Heart left ventricle (tissue), 16 donors: ENCODE data around the gene PPIG. TPM values are rescaled to one million over a fixed set of nuclear protein-coding genes. Genes with fewer than 3 reads are reported as not detected.

Experiments
- ATAC-seq, 4 donors: fragments of 200-7000 bp; cut with Tn5 transposase; one replicate each; pipeline ENCODE4 v1.9.1; 2020 to 2022; ENCODE audit warnings: moderate library complexity in 4 of 4, mild to moderate bottlenecking in 3 of 4, moderate number of reproducible peaks in 1 of 4
- DNase-seq, 5 donors: peaks; one replicate each; pipeline ENCODE4 v3.0.0-alpha.2; 2020
- H3K27ac ChIP-seq, 12 donors: fragments of 200-600 bp; sonication (generic) in 4 of 12; one replicate each; pipeline versions ENCODE4 v1.5.0 to v1.8.0; 2016 to 2022; ENCODE audit warnings: mild to moderate bottlenecking in 2 of 12
- H3K27me3 ChIP-seq, 9 donors: fragments of 200-600 bp; sonication (generic) in 2 of 9; one replicate each; pipeline versions ENCODE4 v1.5.1 to v1.8.0; 2016 to 2022; ENCODE audit warnings: mild to moderate bottlenecking in 3 of 9
- H3K36me3 ChIP-seq, 9 donors: fragments of 200-600 bp; sonication (generic) in 2 of 9; one replicate each; pipeline versions ENCODE4 v1.5.0 to v1.8.0; 2018 to 2022; ENCODE audit warnings: mild to moderate bottlenecking in 2 of 9
- H3K4me1 ChIP-seq, 12 donors: fragments of 200-600 bp; sonication (generic) in 4 of 12; one replicate each; pipeline versions ENCODE4 v1.5.0 to v1.8.0; 2016 to 2022; ENCODE audit warnings: mild to moderate bottlenecking in 3 of 12
- H3K4me3 ChIP-seq, 12 donors: fragments of 200-600 bp; sonication (generic) in 4 of 12; one replicate each; pipeline versions ENCODE4 v1.5.0 to v1.8.0; 2017 to 2022; ENCODE audit warnings: mild to moderate bottlenecking in 9 of 12, moderate library complexity in 4 of 12
- H3K9me3 ChIP-seq, 12 donors: fragments of 200-600 bp; sonication (generic) in 4 of 12; one replicate each; pipeline versions ENCODE4 v1.5.0 to v1.8.0; 2016 to 2022; ENCODE audit warnings: mild to moderate bottlenecking in 1 of 12
- POLR2A ChIP-seq, 2 donors: fragments of 450-650 bp; IDR thresholded peaks; one replicate each; pipeline ENCODE4 v1.6.1; 2017; ENCODE audit warnings: antibody characterized with exemption in 2 of 2, mild to moderate bottlenecking in 2 of 2, moderate library complexity in 2 of 2
- WGBS, 4 donors: extraction: QIAGEN DNeasy Blood & Tissue Kit in 2 of 4; methylation state at CpG; one replicate each; pipeline versions ENCODE4 v1.1.5 to v1.1.7; 2013 to 2018; 5-methylcytosine and 5-hydroxymethylcytosine counted together
- intact Hi-C, 10 donors: fragments of 100-400 bp; cut with DNase I; formaldehyde crosslinking; loops; one replicate each; pipeline versions ENCODE4 v1.11.1 to v1.14.2; 2022
- polyA plus RNA-seq, 2 donors: library from polyadenylated mRNA; stranded (reverse); fragments of 200-250 nt; gene quantifications; one replicate each; pipeline ENCODE4 v1.2.3, GENCODE V29; 2013
- total RNA-seq, 9 donors: library from RNA; depleted of rRNA in 2 of 9; stranded (reverse); fragments of >200 nt in 2 of 9; fragmentation: NEBNext Ultra II Directional in 3 of 9; extraction: Animal tissue kit (Norgen Biotek cat#: 25700) in 3 of 9; gene quantifications; one replicate each; pipeline versions ENCODE4 v1.1.0 to v1.2.4, GENCODE V29; 2016 to 2023
- TF ChIP-seq, protein P1 (sequence below), 12 donors: fragments of 200-600 bp; sonication (generic) in 4 of 12; IDR thresholded peaks; one replicate each; pipeline versions ENCODE4 v1.5.0 to v1.8.0; 2018 to 2022; ENCODE audit warnings: antibody characterized with exemption in 12 of 12, mild to moderate bottlenecking in 5 of 12
- donor health status: ischemic (EF 13 %, LVEDD 7.1; RV severe dilation, severe dysfunction).
- donor health status: healthy with polysubstance abuse.
- donor health status: DM: no; HTN: yes; CAD: no.
- donor health status: DM: no; HTN: no; CAD: no.
- donor health status: ischemic (EF 25% LVEDD 6.9; RV normal size, moderate dysfunction).
- donor health status: ischemic (EF 25% LVEDD 5.7; RV mildly dilated, moderate dysfunction).
- donor health status: healthy.
- donor health status: DM: yes; HTN: yes; CAD: no.
- donor health status: ischemic (EF 35%, LVEDD 5.7; RV mildly dilated, moderate dysfunction).
- donor health status: nonischemic (EF 11% LVEDD 7.7; RV severe dilation, severe dysfunction).
- donor health status: DM: yes; HTN: yes; CAD: no.
- donor health status: PGD.
- donor health status: ischemic (EF 29% LVEDD 5.4; RV normal size, mild dysfunction).
- donor health status: nonischemic (EF 23%, LVEDD 6.1; RV moderate dilation, normal function).

PPIG gene
- total and polyA plus RNA-seq, 11 donors, result 19.9 to 69.6 (median 39.9) TPM

DNA sequence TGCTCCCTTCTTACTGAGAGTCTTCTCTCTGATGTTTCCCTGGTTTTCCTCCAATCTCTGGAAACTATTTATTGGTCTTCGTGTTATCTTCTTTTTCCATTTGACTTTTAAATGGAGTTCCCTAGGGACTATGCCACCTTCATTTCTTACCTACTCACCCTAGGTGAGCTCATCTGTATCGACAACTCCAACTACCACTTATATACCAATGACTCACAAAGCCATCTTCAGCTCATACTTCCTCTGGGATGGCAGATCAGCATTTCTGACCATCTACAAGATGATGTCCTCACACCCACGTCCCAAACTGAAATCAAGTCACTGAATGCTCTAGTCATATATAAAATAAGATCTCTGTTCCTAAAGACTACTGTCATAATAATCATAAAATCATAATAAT is 69.5 kb downstream of the PPIG start:
- DNase-seq (no peak), ATAC-seq (no peak)
- WGBS, 4 donors, result 70 to 76% (median 72%) methylated on average over 3 of the region's 3 CpGs
- TF ChIP-seq, protein P1, sequence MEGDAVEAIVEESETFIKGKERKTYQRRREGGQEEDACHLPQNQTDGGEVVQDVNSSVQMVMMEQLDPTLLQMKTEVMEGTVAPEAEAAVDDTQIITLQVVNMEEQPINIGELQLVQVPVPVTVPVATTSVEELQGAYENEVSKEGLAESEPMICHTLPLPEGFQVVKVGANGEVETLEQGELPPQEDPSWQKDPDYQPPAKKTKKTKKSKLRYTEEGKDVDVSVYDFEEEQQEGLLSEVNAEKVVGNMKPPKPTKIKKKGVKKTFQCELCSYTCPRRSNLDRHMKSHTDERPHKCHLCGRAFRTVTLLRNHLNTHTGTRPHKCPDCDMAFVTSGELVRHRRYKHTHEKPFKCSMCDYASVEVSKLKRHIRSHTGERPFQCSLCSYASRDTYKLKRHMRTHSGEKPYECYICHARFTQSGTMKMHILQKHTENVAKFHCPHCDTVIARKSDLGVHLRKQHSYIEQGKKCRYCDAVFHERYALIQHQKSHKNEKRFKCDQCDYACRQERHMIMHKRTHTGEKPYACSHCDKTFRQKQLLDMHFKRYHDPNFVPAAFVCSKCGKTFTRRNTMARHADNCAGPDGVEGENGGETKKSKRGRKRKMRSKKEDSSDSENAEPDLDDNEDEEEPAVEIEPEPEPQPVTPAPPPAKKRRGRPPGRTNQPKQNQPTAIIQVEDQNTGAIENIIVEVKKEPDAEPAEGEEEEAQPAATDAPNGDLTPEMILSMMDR (IDR thresholded peaks at IDR 0.05), result no peak
- TF ChIP-seq POLR2A (IDR thresholded peaks at IDR 0.05), result no peak
- intact Hi-C loops, result no loop called here
- Histone ChIP-seq H3K9me3 (no peaks in the 10 kb centered on the region), H3K4me1 (no peaks in the 10 kb centered on the region), H3K27ac (no peak overlapping the region), H3K27me3 (peaks cover 0 to 10% (median 0%) of the 10 kb centered on the region in 9 donors), H3K4me3 (no peak overlapping the region), H3K36me3 (no peaks in the 10 kb centered on the region)

DNA sequence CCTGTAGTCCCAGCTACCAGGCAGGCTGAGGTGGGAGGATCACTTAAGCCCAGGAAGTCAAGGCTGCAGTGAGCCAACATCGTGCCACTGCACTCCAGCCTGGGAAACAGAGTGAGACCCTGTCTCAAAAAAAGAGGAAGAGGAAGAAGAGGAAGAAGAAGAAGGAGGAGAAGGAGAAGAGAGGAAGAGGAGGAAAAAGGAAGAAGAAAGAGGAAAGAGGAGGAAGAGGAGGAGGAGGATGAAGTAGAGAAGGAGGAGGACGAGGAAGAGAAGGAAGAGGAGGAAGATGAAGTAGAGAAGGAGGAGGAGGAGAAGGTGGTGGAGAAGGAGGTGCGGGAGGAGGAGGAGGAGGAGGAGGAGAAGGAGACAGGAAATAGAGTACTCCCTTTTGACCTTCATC is 72.0 kb downstream of the PPIG start:
- ATAC-seq (no peak), DNase-seq (no peak)
- Histone ChIP-seq H3K27ac (no peak overlapping the region), H3K9me3 (no peaks in the 10 kb centered on the region), H3K36me3 (no peaks in the 10 kb centered on the region), H3K27me3 (peaks cover 0 to 10% (median 0%) of the 10 kb centered on the region in 9 donors), H3K4me1 (no peaks in the 10 kb centered on the region), H3K4me3 (no peak overlapping the region)
- WGBS, 4 donors, result 64 to 72% (median 67%) methylated on average over 3 of the region's 3 CpGs
- TF ChIP-seq, protein P1 (IDR thresholded peaks at IDR 0.05), result no peak
- TF ChIP-seq POLR2A (IDR thresholded peaks at IDR 0.05), result no peak
- intact Hi-C loops, result no loop called here

DNA sequence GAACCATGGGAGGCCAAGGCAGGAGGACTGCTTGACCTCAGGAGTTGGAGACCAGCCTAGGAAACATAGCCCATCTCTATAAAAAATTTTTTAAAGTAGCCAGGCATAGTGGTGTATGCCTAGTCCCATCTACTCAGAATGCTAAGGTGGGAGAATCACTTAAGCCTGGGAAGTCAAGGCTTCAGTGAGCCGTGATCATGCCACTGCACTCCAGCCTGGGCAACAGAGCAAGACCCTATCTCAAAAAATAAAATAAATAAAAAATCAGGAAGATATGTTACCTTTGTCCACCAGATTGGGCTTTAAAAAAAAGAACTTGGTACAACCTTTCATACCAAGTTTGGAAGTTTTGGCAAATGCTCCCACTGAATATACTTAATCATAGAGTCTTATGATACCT is 74.7 kb downstream of the PPIG start:
- WGBS, 4 donors, result 89 to 100% (median 96%) methylated on average over 1 of the region's 1 CpG
- Histone ChIP-seq H3K4me1 (no peaks in the 10 kb centered on the region), H3K36me3 (no peaks in the 10 kb centered on the region), H3K27me3 (peaks cover 0 to 3% (median 0%) of the 10 kb centered on the region in 9 donors), H3K4me3 (no peak overlapping the region), H3K9me3 (no peaks in the 10 kb centered on the region), H3K27ac (no peak overlapping the region)
- ATAC-seq, result no peak
- intact Hi-C loops, result no loop called here
- TF ChIP-seq, protein P1 (IDR thresholded peaks at IDR 0.05), result no peak
- TF ChIP-seq POLR2A (IDR thresholded peaks at IDR 0.05), result no peak
- DNase-seq, result no peak

DNA sequence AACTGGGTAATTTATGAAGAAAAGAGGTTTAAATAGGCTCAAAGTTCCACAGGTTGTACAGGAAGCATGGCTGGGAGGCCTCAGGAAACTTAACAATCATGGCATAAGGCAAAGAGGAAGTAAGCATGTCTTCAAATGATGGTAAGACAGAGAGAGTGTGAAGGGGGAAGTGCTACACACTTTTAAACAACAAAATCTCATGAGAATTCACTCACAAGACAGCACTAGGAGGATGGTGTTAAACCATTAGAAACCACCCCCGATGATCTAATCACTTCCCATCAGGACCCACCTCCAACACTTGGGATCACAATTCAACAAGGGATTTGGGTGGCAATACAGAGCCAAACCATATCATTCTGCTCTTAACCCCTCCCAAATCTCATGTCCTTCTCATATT is 75.2 kb downstream of the PPIG start:
- WGBS, 4 donors, result 63 to 94% (median 76%) methylated on average over 1 of the region's 1 CpG
- Histone ChIP-seq H3K4me3 (no peak overlapping the region), H3K4me1 (no peaks in the 10 kb centered on the region), H3K27ac (no peak overlapping the region), H3K27me3 (peaks cover 0 to 3% (median 0%) of the 10 kb centered on the region in 9 donors), H3K9me3 (no peaks in the 10 kb centered on the region), H3K36me3 (no peaks in the 10 kb centered on the region)
- TF ChIP-seq, protein P1 (IDR thresholded peaks at IDR 0.05), result no peak
- no peak for TF ChIP-seq POLR2A (IDR thresholded peaks at IDR 0.05)
- intact Hi-C loops, result no loop called here
- no peak for DNase-seq
- no peak for ATAC-seq
